Endothelial cell of umbilical vein (primary cell): ENCODE measurements around the gene RNH1. TPM values are rescaled to one million over a fixed set of nuclear protein-coding genes. Genes with fewer than 3 reads are reported as not detected.

Experiments
- BruUV-seq: library from RNA; stranded (reverse); fragments of 400-500 nt; replicated peaks from 2 replicates; lab custom pipeline; 2021; lab: Mats Ljungman, UMichigan
- CTCF ChIA-PET: fragments of 300-600, 350-600 bp; sonication (Branson Sonifier 250); formaldehyde crosslinking; loops from one replicate; lab custom pipeline; 2021; ENCODE audit warnings: antibody characterized with exemption, inconsistent platforms; lab: Charles Lee
- POLR2A ChIA-PET: fragments of 300-600, 350-600 bp; sonication (Branson Sonifier 250); formaldehyde crosslinking; loops from one replicate; lab custom pipeline; 2021; ENCODE audit warnings: antibody characterized with exemption, inconsistent platforms; lab: Charles Lee
- DNase-seq: peaks from one replicate; pipeline ENCODE4 v3.0.0-alpha.2; 2011; ENCODE audit warnings: low read depth, low spot score
- FAIRE-seq: peaks from 2 replicates; lab custom pipeline; 2011; peaks lifted over from hg19 to GRCh38; lab: Jason Lieb, UNC
- H2AFZ ChIP-seq: 2 replicates; pipeline ENCODE4 v1.6.0; 2012; ENCODE audit warnings: low read depth, low read length, control low read depth, inconsistent platforms
- H3K27ac ChIP-seq: 2 replicates; pipeline ENCODE4 v1.5.1; 2011; ENCODE audit warnings: low read depth, mild to moderate bottlenecking, control low read depth, low read length, moderate library complexity; ENCODE audit not compliant: insufficient read depth
- H3K27me3 ChIP-seq, 2 experiments: 2 replicates each; pipeline versions ENCODE4 v1.6.0 to v1.6.1; 2011; ENCODE audit warnings: low read length in 2 of 2, mixed read lengths in 1 of 2; ENCODE audit not compliant: control insufficient read depth in 2 of 2, insufficient read depth in 2 of 2
- H3K36me3 ChIP-seq, 2 experiments: 2 replicates in 1 of 2; 3 replicates in 1 of 2; pipeline ENCODE4 v1.5.1; 2011; ENCODE audit warnings: low read length in 2 of 2, mild to moderate bottlenecking in 1 of 2, moderate library complexity in 1 of 2; ENCODE audit not compliant: control insufficient read depth in 2 of 2, insufficient read depth in 2 of 2; ENCODE audit errors: extremely low read depth in 1 of 2
- H3K4me1 ChIP-seq: 3 replicates; pipeline ENCODE4 v1.5.1; 2011; ENCODE audit warnings: mild to moderate bottlenecking, low read length; ENCODE audit not compliant: control insufficient read depth, insufficient read depth; ENCODE audit errors: extremely low read depth
- H3K4me2 ChIP-seq: 2 replicates; pipeline ENCODE4 v1.6.1; 2011; ENCODE audit warnings: low read length, control low read depth, mixed read lengths; ENCODE audit not compliant: insufficient read depth
- H3K4me3 ChIP-seq, 3 experiments: fragments of 200-600 bp in 1 of 3; sonication (generic), shearing (Covaris generic) in 1 of 3; replicated peaks in 1 of 3; 2 replicates each; pipeline ENCODE4 v1.5.1; 2011 to 2016; ENCODE audit warnings: control low read depth in 3 of 3, low read length in 3 of 3, mild to moderate bottlenecking in 2 of 3, inconsistent platforms in 1 of 3, low read depth in 1 of 3, moderate library complexity in 1 of 3; ENCODE audit not compliant: insufficient read depth in 1 of 3
- H3K79me2 ChIP-seq: 2 replicates; pipeline ENCODE4 v1.6.0; 2012; ENCODE audit warnings: low read length, inconsistent platforms; ENCODE audit not compliant: control insufficient read depth, insufficient read depth
- H3K9ac ChIP-seq: replicated peaks from 2 replicates; pipeline ENCODE3; 2011; ENCODE audit warnings: low read length, control low read depth; ENCODE audit not compliant: insufficient read depth; ENCODE audit errors: extremely low read depth
- H3K9me1 ChIP-seq: replicated peaks from 3 replicates; pipeline ENCODE4 v1.6.0; 2011; ENCODE audit warnings: mild to moderate bottlenecking, low read length; ENCODE audit not compliant: control insufficient read depth, insufficient read depth; ENCODE audit errors: extremely low read depth
- H3K9me3 ChIP-seq: replicated peaks from 2 replicates; pipeline ENCODE4 v1.5.1; 2012; ENCODE audit warnings: low read length, inconsistent platforms; ENCODE audit not compliant: control insufficient read depth, insufficient read depth
- H4K20me1 ChIP-seq: replicated peaks from 2 replicates; pipeline ENCODE3; 2011; ENCODE audit warnings: mild to moderate bottlenecking, low read length; ENCODE audit not compliant: control insufficient read depth, insufficient read depth; ENCODE audit errors: extremely low read depth
- EZH2 ChIP-seq: IDR thresholded peaks from 2 replicates; pipeline ENCODE4 v1.6.1; 2012; ENCODE audit warnings: borderline replicate concordance, low read depth, mild to moderate bottlenecking, moderate library complexity, low read length, inconsistent platforms; ENCODE audit not compliant: severe bottlenecking
- FOS ChIP-seq: IDR thresholded peaks from 2 replicates; pipeline ENCODE4 v1.6.1; 2011; ENCODE audit warnings: mild to moderate bottlenecking, low read length, moderate library complexity, borderline replicate concordance; ENCODE audit not compliant: insufficient read depth
- GATA2 ChIP-seq: IDR thresholded peaks from 2 replicates; pipeline ENCODE4 v1.7.0; 2011; ENCODE audit warnings: low read depth, mild to moderate bottlenecking, moderate library complexity, mixed read lengths, low read length; ENCODE audit not compliant: insufficient read length, insufficient read depth
- JUN ChIP-seq: IDR thresholded peaks from 2 replicates; pipeline ENCODE4 v1.6.1; 2011; ENCODE audit warnings: borderline replicate concordance, low read depth; ENCODE audit not compliant: insufficient read length, insufficient read depth
- MAX ChIP-seq: IDR thresholded peaks from 2 replicates; pipeline ENCODE4 v1.6.1; 2011; ENCODE audit not compliant: insufficient read depth, insufficient read length
- MYC ChIP-seq: IDR thresholded peaks from one replicate; pipeline ENCODE4 v1.6.1; 2011; ENCODE audit warnings: mild to moderate bottlenecking, low read depth, low read length
- POLR2A ChIP-seq: IDR thresholded peaks from 2 replicates; pipeline ENCODE4 v1.6.1; 2012; ENCODE audit warnings: low read depth, mild to moderate bottlenecking, control low read depth, low read length
- POLR2AphosphoS5 ChIP-seq: IDR thresholded peaks from 2 replicates; pipeline ENCODE4 v1.6.1; 2012; ENCODE audit warnings: low read depth, mild to moderate bottlenecking, control low read depth, low read length, moderate library complexity; ENCODE audit not compliant: insufficient read depth
- dilution Hi-C: fragments of 300-500 bp; cut with MboI; formaldehyde crosslinking; loops from one replicate; pipeline ENCODE4 v1.15.0; 2019; ENCODE audit warnings: low sequenced_read_pairs; ENCODE audit not compliant: extremely low pct_ligation_motif_present
- intact Hi-C: fragments of 100-400 bp; cut with micrococcal nuclease; formaldehyde crosslinking; loops from one replicate; pipeline ENCODE4 v1.10.0; 2022
- polyA plus RNA-seq, 4 experiments: library from polyadenylated mRNA; depleted of rRNA in 3 of 4; stranded (reverse) in 3 of 4; unstranded in 1 of 4; fragments of >200 nt; gene quantifications; 2 replicates each; pipeline versions ENCODE4 v1.2.1 to v1.2.3, GENCODE V29; 2011 to 2012; ENCODE audit warnings: missing spikeins in 1 of 4
- total RNA-seq: library from RNA; stranded (reverse); gene quantifications from 2 replicates; pipeline ENCODE4 v1.2.3, GENCODE V29; 2021
- TF ChIP-seq, protein P1 (sequence below), 2 donors: IDR thresholded peaks; 1 replicate in 1 of 2; 2 replicates in 1 of 2; pipeline ENCODE4 v1.5.1; 2011; ENCODE audit warnings: low read length in 2 of 2, mild to moderate bottlenecking in 2 of 2, moderate library complexity in 2 of 2, control low read depth in 1 of 2, inconsistent platforms in 1 of 2, low read depth in 1 of 2; ENCODE audit not compliant: insufficient read depth in 1 of 2; ENCODE audit errors: extremely low read depth in 1 of 2

Gene RNH1
- total and polyA plus RNA-seq, 2 donors (not counting 3 experiments of a cell fraction or from before 2014, with no cell fraction given) = 144 to 198 TPM

DNA sequence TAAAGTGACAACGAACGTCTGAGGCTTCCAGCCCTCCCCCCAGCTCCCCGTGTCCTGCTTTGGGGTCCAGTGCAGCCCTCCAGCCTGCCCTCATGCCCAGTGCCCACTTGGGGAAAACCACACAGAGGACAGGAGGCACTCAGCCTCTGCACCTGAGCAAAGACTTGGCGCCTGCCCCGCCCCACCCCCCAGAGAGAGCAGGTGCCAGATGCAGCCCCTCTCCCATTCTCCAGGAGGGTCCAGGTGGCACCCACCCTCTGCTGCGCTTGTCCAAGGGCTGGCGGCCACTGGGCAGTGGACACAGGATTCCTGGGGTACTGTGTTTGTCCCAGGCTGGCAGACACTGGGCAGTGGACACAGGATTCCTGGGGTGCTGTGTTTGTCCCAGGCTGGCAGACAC lies 15.7 kb downstream of the RNH1 start:
- no peak for FAIRE-seq
- Histone ChIP-seq H3K9me1 (no peaks in the 10 kb centered on the region), H3K36me3 (peaks cover 2 to 32% of the 10 kb centered on the region in 2 experiments), H3K4me2 (no peak overlapping the region), H2AFZ (no peak overlapping the region), H3K79me2 (no peaks in the 10 kb centered on the region), H3K4me1 (no peaks in the 10 kb centered on the region), H3K9ac (no peak overlapping the region), H4K20me1 (no peaks in the 10 kb centered on the region), H3K27me3 (no peaks in the 10 kb centered on the region), H3K4me3 (no peak overlapping the region), H3K27ac (no peak overlapping the region), H3K9me3 (no peaks in the 10 kb centered on the region)
- no peak for DNase-seq
- CTCF ChIA-PET = no interaction called here
- TF ChIP-seq, protein P1, sequence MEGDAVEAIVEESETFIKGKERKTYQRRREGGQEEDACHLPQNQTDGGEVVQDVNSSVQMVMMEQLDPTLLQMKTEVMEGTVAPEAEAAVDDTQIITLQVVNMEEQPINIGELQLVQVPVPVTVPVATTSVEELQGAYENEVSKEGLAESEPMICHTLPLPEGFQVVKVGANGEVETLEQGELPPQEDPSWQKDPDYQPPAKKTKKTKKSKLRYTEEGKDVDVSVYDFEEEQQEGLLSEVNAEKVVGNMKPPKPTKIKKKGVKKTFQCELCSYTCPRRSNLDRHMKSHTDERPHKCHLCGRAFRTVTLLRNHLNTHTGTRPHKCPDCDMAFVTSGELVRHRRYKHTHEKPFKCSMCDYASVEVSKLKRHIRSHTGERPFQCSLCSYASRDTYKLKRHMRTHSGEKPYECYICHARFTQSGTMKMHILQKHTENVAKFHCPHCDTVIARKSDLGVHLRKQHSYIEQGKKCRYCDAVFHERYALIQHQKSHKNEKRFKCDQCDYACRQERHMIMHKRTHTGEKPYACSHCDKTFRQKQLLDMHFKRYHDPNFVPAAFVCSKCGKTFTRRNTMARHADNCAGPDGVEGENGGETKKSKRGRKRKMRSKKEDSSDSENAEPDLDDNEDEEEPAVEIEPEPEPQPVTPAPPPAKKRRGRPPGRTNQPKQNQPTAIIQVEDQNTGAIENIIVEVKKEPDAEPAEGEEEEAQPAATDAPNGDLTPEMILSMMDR (IDR thresholded peaks at IDR 0.05; ENCODE audit: extremely low read depth in 1 of 2, insufficient read depth in 1 of 2, low read depth in 1 of 2, low read length in 2 of 2) = no peak
- no peak for TF ChIP-seq FOS
- no peak for TF ChIP-seq JUN
- TF ChIP-seq EZH2 = no peak
- TF ChIP-seq MAX = no peak
- no peak for TF ChIP-seq POLR2AphosphoS5
- TF ChIP-seq GATA2 = no peak
- TF ChIP-seq POLR2A = no peak
- TF ChIP-seq MYC = no peak
- POLR2A ChIA-PET = no interaction called here
- intact Hi-C loops (no loop called here), dilution Hi-C loops (no loop called here)
- BruUV-seq = no TSS peak
